M059J (cell line): ENCODE measurements around the gene CYP2U1. TPM values are rescaled to one million over a fixed set of nuclear protein-coding genes. Genes with fewer than 3 reads are reported as not detected.

Source experiments
- DNase-seq: peaks from one replicate; pipeline ENCODE4 v3.0.0-alpha.2; 2012; ENCODE audit warnings: low read depth
- total RNA-seq: library from RNA; depleted of rRNA; stranded (reverse); fragments of >200 nt; shearing (Covaris generic); gene quantifications from 2 replicates; pipeline ENCODE4 v1.2.3, GENCODE V29; 2014; rRNA removed

The CYP2U1 gene
- total RNA-seq, 1 experiment from 2014 or later: 8.3 TPM

GRCh38 chr4:107978716-107979451 is 47.5 kb downstream of the CYP2U1 start:
- no peak for DNase-seq

DNA sequence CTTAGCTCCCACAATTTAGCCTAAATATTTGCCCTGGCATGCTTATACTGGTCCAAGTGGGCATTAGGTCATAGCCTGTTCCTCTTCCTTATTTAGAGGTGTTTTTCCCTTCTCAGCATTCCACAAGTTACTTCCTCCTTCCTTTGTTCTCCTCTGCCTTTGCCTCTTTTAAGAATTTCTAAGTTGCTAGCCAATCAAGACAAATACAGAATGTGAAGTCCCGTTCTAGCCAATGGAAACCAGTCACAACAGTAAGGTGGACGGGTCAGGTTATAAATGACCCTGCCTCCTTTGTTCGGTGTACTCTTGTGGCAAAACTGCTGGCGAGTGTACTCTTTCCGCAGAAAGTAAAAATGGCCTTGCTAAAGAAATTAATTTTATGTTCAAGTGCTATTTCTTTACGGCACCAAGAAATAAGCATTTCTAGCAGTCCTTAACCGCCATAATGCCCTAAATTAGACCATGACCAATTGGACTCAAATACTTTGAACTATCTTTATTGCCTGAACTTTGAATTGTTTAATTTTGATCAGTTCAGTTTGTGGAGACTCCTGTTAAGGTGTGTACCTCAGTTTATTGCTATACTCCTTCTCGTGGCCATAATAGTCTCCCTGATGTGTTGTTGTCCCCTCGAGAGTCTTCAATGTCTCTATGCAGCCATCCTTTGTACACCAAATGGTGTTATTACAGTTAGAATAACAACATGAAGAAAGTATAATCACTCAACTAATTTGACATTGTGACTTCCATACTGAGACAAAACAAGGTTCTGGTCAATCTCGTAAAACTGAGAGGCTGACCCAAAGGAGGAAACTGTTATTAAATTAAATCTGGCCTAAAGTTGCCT is 56.8 kb downstream of the CYP2U1 start:
- no peak for DNase-seq

- DNase-seq: no peak
Observed at GRCh38 chr4:107988763-107989035, 57.4 kb downstream of the CYP2U1 start.

DNA sequence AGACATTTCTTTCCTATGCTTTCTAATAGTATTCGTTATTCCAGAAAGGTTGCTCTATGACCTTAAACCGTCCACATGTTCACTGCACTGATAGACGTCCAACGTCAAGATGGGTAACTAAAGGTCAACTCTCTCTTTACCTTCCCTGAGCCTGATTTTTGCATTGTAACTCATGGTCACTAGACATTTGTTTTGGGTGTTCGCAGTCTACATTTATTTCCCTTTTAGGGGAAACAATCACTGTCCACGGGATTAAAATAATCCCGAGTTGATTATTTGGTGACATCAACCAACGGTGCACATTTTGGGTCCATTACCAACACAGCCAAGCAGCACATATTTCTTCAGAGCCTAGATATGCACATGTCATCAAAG is 57.8 kb downstream of the CYP2U1 start:
- DNase-seq: no peak

GRCh38 chr4:107989537-107990386 is 58.4 kb downstream of the CYP2U1 start, which contains the start of gene HADH:
Gene HADH (plus strand): TSS chr4:107989889. CDS start chr4:107989933, 44 bp downstream.
- DNase-seq: peak; percentile 86

DNA sequence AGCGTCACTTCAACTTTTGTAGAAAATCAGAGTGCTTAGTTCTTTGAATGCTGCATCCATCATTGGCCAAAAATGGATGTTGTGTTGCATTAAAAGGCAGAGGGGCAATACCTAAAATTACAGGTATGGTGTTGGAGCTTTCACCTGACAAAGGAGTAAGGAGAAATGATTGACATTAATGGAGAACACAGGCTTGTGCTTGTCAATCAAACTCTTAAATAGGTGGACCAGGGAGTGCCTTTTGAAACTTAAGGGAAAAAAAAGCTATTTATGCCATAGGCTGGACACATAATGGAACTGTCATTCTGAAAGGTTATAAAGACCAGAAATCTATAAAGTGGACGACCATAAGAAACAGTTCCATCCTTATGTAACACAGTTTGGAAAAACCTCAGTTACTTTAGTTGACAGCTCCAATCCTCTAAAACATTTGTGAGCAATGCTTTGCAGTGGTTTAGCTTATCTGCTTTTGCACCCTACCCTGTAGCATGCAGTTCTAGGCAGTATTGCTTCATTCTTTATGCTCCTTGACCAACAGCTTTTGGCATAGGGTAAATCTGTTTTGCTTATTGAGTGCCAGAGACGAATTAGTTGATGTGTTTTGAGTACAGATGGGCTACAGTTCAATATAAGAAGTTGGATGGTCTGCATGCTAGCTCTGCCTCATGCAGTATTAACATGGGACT is 60.7 kb downstream of the CYP2U1 start:
- no peak for DNase-seq

DNA sequence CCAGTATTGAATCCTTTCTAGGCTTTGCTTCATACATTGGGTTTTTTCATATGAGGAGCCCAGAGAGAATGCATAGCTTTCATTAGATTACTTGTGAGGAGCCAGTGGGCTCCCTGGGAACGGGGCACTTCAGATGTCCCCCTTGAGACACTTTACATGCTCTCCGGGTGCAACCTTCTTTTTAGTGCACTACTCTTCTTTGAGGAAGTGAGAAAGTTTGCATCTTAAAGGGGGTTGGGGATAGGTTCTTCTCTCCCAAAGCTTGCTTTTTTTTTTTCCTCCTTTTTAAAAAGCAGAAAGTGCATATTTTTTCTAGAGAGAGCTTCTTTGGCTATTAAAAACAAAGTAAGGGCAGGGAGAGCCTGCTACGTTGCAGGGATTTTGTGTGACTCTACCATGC is 62.6 kb downstream of the CYP2U1 start:
- no peak for DNase-seq

- no peak for DNase-seq
Observed at GRCh38 chr4:107994894-107995293, 63.5 kb downstream of the CYP2U1 start.

DNA sequence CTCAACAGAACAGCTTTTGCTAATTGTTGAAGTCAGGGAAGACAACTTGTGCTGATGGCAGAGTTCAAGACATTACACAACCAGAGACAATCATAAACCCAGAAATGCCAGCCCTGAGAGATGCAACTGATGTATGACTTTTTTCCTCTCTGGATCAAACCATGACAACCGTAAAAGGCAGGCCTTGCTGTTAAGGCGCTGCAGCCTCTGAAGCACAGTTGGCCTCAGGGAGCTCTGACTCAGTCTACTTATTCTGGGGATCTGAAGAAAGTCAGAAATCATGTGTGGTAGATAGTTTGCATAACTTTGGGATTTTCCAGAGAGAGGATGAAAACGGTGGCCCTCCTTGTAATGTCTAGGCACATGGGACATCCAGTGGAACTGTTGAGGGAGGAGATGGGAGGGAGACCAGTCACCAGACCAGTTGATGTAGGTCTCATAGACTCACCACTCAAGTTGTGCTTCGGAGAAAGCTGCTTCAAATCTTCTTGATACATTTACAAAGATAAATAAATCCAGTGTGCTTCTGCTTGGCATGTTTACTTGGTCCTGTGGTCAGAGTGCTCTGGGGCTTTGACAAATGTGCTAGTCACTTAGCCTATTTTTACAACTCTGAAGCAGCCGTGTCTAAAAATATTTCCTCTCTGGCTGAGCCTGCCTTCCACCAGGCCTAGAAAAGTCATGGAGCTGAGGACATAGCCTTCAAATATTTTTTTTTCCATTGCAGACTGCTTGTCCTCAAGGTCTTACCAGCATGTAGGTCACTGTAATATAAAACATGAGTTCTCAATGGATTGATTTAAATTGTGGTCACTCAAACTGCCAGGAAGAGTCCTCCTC is 65.8 kb downstream of the CYP2U1 start:
- DNase-seq: peak; percentile 84

DNA sequence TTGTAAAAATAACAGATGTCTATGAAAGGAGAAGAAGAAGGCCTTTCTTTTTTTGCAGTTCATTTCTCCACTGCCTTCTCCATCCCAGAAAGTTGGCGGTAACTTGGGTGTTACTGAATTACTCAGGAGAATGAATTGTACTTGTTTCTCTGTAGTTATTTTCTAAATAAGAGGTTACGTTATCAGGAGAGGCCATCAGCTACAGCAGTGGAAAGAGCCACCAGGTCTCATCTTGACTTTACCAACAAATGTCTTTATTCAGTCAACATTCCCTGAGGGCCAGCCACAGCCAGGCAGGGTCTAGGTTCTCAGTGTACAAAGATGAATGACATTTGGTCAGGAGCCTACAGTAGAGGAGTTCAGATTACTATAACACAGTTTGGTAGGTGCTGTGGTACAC is 66.4 kb downstream of the CYP2U1 start:
- DNase-seq: no peak

DNA sequence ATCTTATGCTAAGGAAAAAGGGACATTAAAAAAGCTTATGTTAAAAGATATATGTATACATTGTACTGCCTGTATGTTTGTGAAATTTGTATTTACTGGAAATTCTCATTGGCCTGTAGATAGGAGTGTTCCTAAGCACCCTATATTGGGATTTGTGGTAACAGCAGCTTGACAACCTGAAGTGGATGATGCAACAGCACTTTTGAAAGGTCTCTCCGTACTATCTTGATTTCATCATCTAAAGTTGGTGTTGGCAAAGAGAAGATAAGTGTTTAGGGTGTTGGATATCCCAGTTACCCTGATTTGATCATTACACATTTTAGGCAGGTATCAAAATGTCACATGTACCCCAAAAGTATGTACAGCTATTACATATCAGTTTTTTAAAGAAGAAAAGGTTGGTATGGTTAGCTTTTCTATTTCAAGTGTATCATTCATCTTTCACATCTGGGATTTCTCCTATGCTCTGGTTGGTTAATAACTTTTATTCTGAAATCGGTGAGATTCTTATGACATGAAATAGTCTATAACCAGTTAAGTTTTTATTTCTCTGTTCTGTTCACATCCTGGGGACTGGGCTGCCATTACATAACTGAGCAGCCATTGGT is 68.7 kb downstream of the CYP2U1 start:
- no peak for DNase-seq

DNA sequence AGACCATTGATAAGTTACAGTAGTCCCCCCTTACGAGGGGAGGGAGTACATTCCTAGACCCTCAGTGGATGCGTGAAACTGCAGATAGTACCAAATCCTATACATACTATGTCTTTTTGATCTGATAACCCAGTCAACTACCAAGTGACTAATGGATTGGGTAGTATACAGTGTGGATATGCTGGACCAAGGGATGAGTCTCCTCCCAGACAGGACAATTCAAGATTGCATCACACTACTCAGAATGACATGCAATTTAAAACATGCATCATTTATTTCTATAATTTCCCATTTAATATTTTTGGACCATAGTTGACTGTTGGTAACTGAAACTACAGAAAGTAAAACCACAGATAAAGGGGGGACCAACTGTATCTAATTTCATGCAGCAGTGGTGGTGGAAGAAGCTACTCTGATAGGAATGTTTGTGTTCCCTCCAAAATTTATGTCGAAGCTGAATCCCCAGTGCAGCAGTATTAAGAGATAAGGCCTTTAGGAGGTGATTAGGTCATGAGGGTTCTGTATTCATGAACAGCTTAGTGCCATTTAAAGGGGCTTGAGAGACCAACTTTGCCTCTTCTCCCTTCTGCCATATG is 70.3 kb downstream of the CYP2U1 start:
- no peak for DNase-seq

Other genes starting within 250 kb of the CYP2U1 start
- 55.4 and 65.5 TPM in 2 replicates for gene PAPSS1, start 211.3 kb upstream of the CYP2U1 start, total RNA-seq
- gene SGMS2, start 106.6 kb upstream of the CYP2U1 start, total RNA-seq: 24.7 and 27.1 TPM in 2 replicates
- 11.2 and 15.9 TPM in 2 replicates for gene HADH, start 58.3 kb downstream of the CYP2U1 start, total RNA-seq
- 12.4 and 13.1 TPM in 2 replicates for gene LEF1, start 237.4 kb downstream of the CYP2U1 start, total RNA-seq